GM12878 (cell line): ENCODE measurements around the gene ATP6V0A1. TPM values are rescaled to one million over a fixed set of nuclear protein-coding genes. Genes with fewer than 3 reads are reported as not detected.

Experiments
- ATAC-seq: fragments of 200-7000 bp; cut with Tn5 transposase; 3 replicates; pipeline ENCODE4 v1.9.1; 2020; ENCODE audit warnings: mild to moderate bottlenecking, moderate library complexity
- BruUV-seq: library from RNA; stranded (reverse); fragments of 400-500 nt; replicated peaks from 2 replicates; lab custom pipeline; 2021; lab: Mats Ljungman, UMichigan
- CTCF ChIA-PET: fragments of 300-600 bp; sonication (Branson Sonifier 250); formaldehyde crosslinking; extraction: SDS; loops from one replicate; lab custom pipeline; 2021; ENCODE audit warnings: inconsistent platforms; lab: Yijun Ruan, JAX
- POLR2A ChIA-PET: fragments of 350-600 bp; formaldehyde crosslinking; extraction: SDS; loops from one replicate; lab custom pipeline; 2021; ENCODE audit warnings: inconsistent platforms; lab: Charles Lee
- RAD21 ChIA-PET: fragments of 300-600 bp; sonication (Branson Sonifier 250); formaldehyde crosslinking; loops from one replicate; lab custom pipeline; 2023; ENCODE audit warnings: antibody characterized with exemption; ENCODE audit not compliant: unreplicated experiment; lab: Charles Lee
- SMC1A ChIA-PET: fragments of 300-600 bp; sonication (Branson Sonifier 250); formaldehyde crosslinking; loops from one replicate; lab custom pipeline; 2023; ENCODE audit not compliant: unreplicated experiment, uncharacterized antibody; lab: Charles Lee
- DNase-seq: peaks from one replicate; pipeline ENCODE4 v3.0.0-alpha.2; 2011; ENCODE audit warnings: low read depth, low spot score
- FAIRE-seq: peaks from 3 replicates; lab custom pipeline; 2011; peaks lifted over from hg19 to GRCh38; lab: Jason Lieb, UNC
- H2AFZ ChIP-seq: 2 replicates; pipeline ENCODE4 v1.6.0; 2011; ENCODE audit warnings: low read depth, low read length, control low read depth; ENCODE audit not compliant: control insufficient read depth
- H3K27ac ChIP-seq: 2 replicates; pipeline ENCODE4 v1.5.1; 2011; ENCODE audit warnings: control low read depth; ENCODE audit not compliant: control insufficient read depth, insufficient read depth
- H3K27me3 ChIP-seq, 2 experiments: replicated peaks in 1 of 2; 2 replicates each; pipeline versions ENCODE4 v1.6.0 to v1.6.1; 2011; ENCODE audit warnings: low read length in 1 of 2; ENCODE audit not compliant: control insufficient read depth in 2 of 2, insufficient read depth in 2 of 2
- H3K36me3 ChIP-seq, 2 experiments: 2 replicates each; pipeline ENCODE4 v1.5.1; 2011; ENCODE audit warnings: low read length in 1 of 2; ENCODE audit not compliant: control insufficient read depth in 2 of 2, insufficient read depth in 2 of 2
- H3K4me1 ChIP-seq: 2 replicates; pipeline ENCODE4 v1.6.1; 2011; ENCODE audit warnings: mild to moderate bottlenecking, low read length, moderate library complexity, mixed read lengths; ENCODE audit not compliant: control insufficient read depth, insufficient read depth
- H3K4me2 ChIP-seq: 2 replicates; pipeline ENCODE4 v1.6.0; 2011; ENCODE audit warnings: control low read depth; ENCODE audit not compliant: control insufficient read depth, insufficient read depth
- H3K4me3 ChIP-seq: fragments of 200-600 bp; sonication (generic); 2 replicates; pipeline ENCODE4 v1.5.1; 2016
- H3K79me2 ChIP-seq: 2 replicates; pipeline ENCODE4 v1.6.0; 2011; ENCODE audit warnings: low read length; ENCODE audit not compliant: control insufficient read depth, insufficient read depth
- H3K9ac ChIP-seq: 2 replicates; pipeline ENCODE4 v1.8.0; 2011; ENCODE audit warnings: low read length, control low read depth, mixed read lengths; ENCODE audit not compliant: control insufficient read depth, insufficient read depth
- H3K9me3 ChIP-seq: replicated peaks from 3 replicates; pipeline ENCODE4 v1.5.1; 2011; ENCODE audit warnings: mild to moderate bottlenecking, low read length; ENCODE audit not compliant: control insufficient read depth, insufficient read depth
- H4K20me1 ChIP-seq: 2 replicates; pipeline ENCODE4 v1.6.0; 2011; ENCODE audit not compliant: control insufficient read depth, insufficient read depth
- BCLAF1 ChIP-seq: fragments of 450-650 bp; IDR thresholded peaks from 2 replicates; pipeline ENCODE4 v1.6.1; 2017; ENCODE audit warnings: antibody characterized with exemption, mild to moderate bottlenecking, moderate library complexity
- CBFB ChIP-seq: IDR thresholded peaks from 2 replicates; pipeline ENCODE4 v1.6.1; 2016; ENCODE audit warnings: antibody characterized with exemption, low read depth
- GATAD2B ChIP-seq: fragments of 450-650 bp; conservative IDR thresholded peaks from 2 replicates; pipeline ENCODE4 v1.6.1; 2017; ENCODE audit warnings: low read depth, mild to moderate bottlenecking, moderate library complexity
- IRF4 ChIP-seq: IDR thresholded peaks from 2 replicates; pipeline ENCODE4 v1.6.1; 2011; ENCODE audit warnings: low read depth, low read length
- RBBP5 ChIP-seq: fragments of 200-600 bp; sonication (generic); conservative IDR thresholded peaks from 2 replicates; pipeline ENCODE4 v1.6.1; 2016
- TBL1XR1 ChIP-seq: IDR thresholded peaks from 2 replicates; pipeline ENCODE4 v1.6.1; 2012; ENCODE audit warnings: low read depth, low read length, improper control_type of control experiment
- ZBTB33 ChIP-seq: fragments of 450-650 bp; IDR thresholded peaks from 2 replicates; pipeline ENCODE4 v1.6.1; 2017; ENCODE audit warnings: mild to moderate bottlenecking
- ZNF274 ChIP-seq: IDR thresholded peaks from one replicate; pipeline ENCODE4 v1.8.0; 2011; ENCODE audit not compliant: insufficient read length, insufficient read depth
- WGBS: methylation state at CpG from one replicate; pipeline ENCODE4 v1.1.6; 2016; ENCODE audit warnings: low lambda C conversion rate; ENCODE audit not compliant: insufficient replicate concordance, insufficient coverage; ENCODE audit errors: missing lambda C conversion rate; 5-methylcytosine and 5-hydroxymethylcytosine counted together
- in situ Hi-C: fragments of 300-500 bp; cut with MboI; formaldehyde crosslinking; loops from 9 replicates; pipeline ENCODE4 v1.14.3; 2018; ENCODE audit warnings: mixed read lengths
- intact Hi-C: fragments of 100-400 bp; cut with micrococcal nuclease; formaldehyde crosslinking; loops from one replicate; pipeline ENCODE4 v1.14.2; 2022; ENCODE audit not compliant: unreplicated experiment
- polyA plus RNA-seq, 11 experiments: library from polyadenylated mRNA; depleted of rRNA in 4 of 11; unstranded in 6 of 11; stranded (reverse) in 5 of 11; fragments of >200 nt; fragmentation: Nextera tagmentation in 4 of 11; fragmentation: Illumina TruSeq in 1 of 11; extraction: Ambion mirVana in 4 of 11; extraction: Trizol in 1 of 11; gene quantifications; 1 replicate in 1 of 11; 2 replicates in 10 of 11; pipeline versions ENCODE4 v1.2.1 to v1.2.3, GENCODE V29; 2011 to 2016; ENCODE audit warnings: inconsistent platforms in 2 of 11, missing spikeins in 2 of 11, low read depth in 1 of 11
- total RNA-seq, 4 experiments: library from RNA; depleted of rRNA in 3 of 4; stranded (reverse); fragments of >200 nt in 3 of 4; fragmentation: Illumina TruSeq in 1 of 4; extraction: Trizol in 1 of 4; gene quantifications; 2 replicates each; pipeline versions ENCODE4 v1.2.1 to v1.2.3, GENCODE V29; 2013 to 2021
- TF ChIP-seq, protein P1 (sequence below): IDR thresholded peaks from 2 replicates; pipeline ENCODE4 v1.6.1; 2011; ENCODE audit warnings: borderline replicate concordance, low read depth, mild to moderate bottlenecking, moderate library complexity, low read length; ENCODE audit not compliant: insufficient read depth, poor library complexity, severe bottlenecking

The ATP6V0A1 gene
- total and polyA plus RNA-seq, 10 of the 15 experiments (the other 5 are each of a cell fraction or from before 2014, with no cell fraction given) = 3.0 to 76.6 (median 30.9) TPM

DNA sequence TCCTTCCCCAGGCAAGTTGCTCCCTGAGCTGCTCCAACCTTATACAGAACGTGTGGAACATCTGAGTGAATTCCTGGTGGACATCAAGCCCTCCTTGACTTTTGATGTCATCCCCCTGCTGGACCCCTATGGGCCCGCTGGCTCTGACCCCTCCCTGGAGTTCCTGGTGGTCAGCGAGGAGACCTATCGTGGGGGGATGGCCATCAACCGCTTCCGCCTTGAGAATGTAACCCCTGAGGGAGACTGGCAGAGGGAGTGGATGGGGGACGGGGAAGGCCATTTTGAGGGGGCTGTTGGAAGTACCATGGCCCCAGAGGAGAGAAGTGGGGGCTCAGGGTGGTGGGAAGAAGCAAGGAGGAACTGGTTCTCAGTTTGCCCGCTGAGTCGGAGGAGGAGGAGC, 105.3 kb downstream of the ATP6V0A1 start:
- no peak overlapping the region for H2AFZ ChIP-seq
- peak overlapping the region; percentile 76 for H3K4me3 ChIP-seq
- TF ChIP-seq, protein P1, sequence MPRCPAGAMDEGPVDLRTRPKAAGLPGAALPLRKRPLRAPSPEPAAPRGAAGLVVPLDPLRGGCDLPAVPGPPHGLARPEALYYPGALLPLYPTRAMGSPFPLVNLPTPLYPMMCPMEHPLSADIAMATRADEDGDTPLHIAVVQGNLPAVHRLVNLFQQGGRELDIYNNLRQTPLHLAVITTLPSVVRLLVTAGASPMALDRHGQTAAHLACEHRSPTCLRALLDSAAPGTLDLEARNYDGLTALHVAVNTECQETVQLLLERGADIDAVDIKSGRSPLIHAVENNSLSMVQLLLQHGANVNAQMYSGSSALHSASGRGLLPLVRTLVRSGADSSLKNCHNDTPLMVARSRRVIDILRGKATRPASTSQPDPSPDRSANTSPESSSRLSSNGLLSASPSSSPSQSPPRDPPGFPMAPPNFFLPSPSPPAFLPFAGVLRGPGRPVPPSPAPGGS = no peak
- no peak for TF ChIP-seq ZNF274
- in situ Hi-C loops (no loop called here), intact Hi-C loops (no loop called here)
- peaks cover 24% of the 10 kb centered on the region for H3K4me1 ChIP-seq
- RAD21 ChIA-PET = interaction anchor here (0.8 to 1.4 kb wide), 3 partner anchors 9 to 117 kb away, joined by 3 read pairs; partner anchors contain the start of gene CCR10
- H3K9ac ChIP-seq = peak overlapping the region; percentile 98; the same call in 1 of the 2 replicates
- no peaks in the 10 kb centered on the region for H3K9me3 ChIP-seq
- no peaks in the 10 kb centered on the region for H4K20me1 ChIP-seq
- ATAC-seq = no peak
- peak overlapping the region; percentile 100 for H3K4me2 ChIP-seq
- H3K27ac ChIP-seq = peak overlapping the region; percentile 93; the same call in 1 of the 2 replicates
- H3K27me3 ChIP-seq = no peaks in the 10 kb centered on the region
- H3K79me2 ChIP-seq = peaks cover 50% of the 10 kb centered on the region
- CTCF ChIA-PET = interaction anchor here (1.3 to 1.4 kb wide), 2 partner anchors 14 to 15 kb away, joined by 5 to 6 read pairs; partner anchors contain the start of gene PSMC3IP
- POLR2A ChIA-PET = interaction anchor here (1.9 kb wide), 1 partner anchor 112 kb away, joined by 4 read pairs; the partner anchor contains the start of gene PLEKHH3
- no TSS peak for BruUV-seq
- WGBS = 72% methylated on average over 9 of the region's 9 CpGs
- peaks cover 19% of the 10 kb centered on the region in 2 experiments; a peak in 3 of 4 replicates for H3K36me3 ChIP-seq
- SMC1A ChIA-PET = no interaction called here
- no peak for FAIRE-seq
- DNase-seq = no peak

GRCh38 chr17:42564815-42565522, 106.3 kb downstream of the ATP6V0A1 start:
- H3K36me3 ChIP-seq = peaks cover 20 to 29% of the 10 kb centered on the region in 2 experiments; a peak in 3 of 4 replicates
- CTCF ChIA-PET = no interaction called here
- H3K4me1 ChIP-seq = peaks cover 24% of the 10 kb centered on the region
- POLR2A ChIA-PET = interaction anchor here (0.7 to 1.9 kb wide), 2 partner anchors 111 to 371 kb away, joined by 4 read pairs; partner anchors contain the start of gene PLEKHH3
- no peak overlapping the region for H3K4me2 ChIP-seq
- ATAC-seq (no peak), DNase-seq (no peak), FAIRE-seq (no peak)
- H3K27me3 ChIP-seq = no peaks in the 10 kb centered on the region
- no peaks in the 10 kb centered on the region for H3K9me3 ChIP-seq
- intact Hi-C loops (no loop called here), in situ Hi-C loops (no loop called here)
- no peak overlapping the region for H3K9ac ChIP-seq
- no peak overlapping the region for H2AFZ ChIP-seq
- BruUV-seq = no TSS peak
- RAD21 ChIA-PET = interaction anchor here (0.8 to 1.4 kb wide), 3 partner anchors 10 to 116 kb away, joined by 3 read pairs; partner anchors contain the start of gene CCR10
- 87% methylated on average over 13 of the region's 15 CpGs for WGBS
- H3K79me2 ChIP-seq = peaks cover 50% of the 10 kb centered on the region
- H3K27ac ChIP-seq = no peak overlapping the region
- H4K20me1 ChIP-seq = no peaks in the 10 kb centered on the region
- SMC1A ChIA-PET = interaction anchor here (1.0 to 1.2 kb wide), 2 partner anchors 14 to 44 kb away, joined by 3 to 4 read pairs; partner anchors contain the start of genes RETREG3 and TUBG1
- H3K4me3 ChIP-seq = no peak overlapping the region
- no peak for TF ChIP-seq BCLAF1
- TF ChIP-seq CBFB = no peak
- no peak for TF ChIP-seq RBBP5
- TF ChIP-seq ZBTB33 = no peak
- no peak for TF ChIP-seq TBL1XR1
- no peak for TF ChIP-seq GATAD2B
- no peak for TF ChIP-seq IRF4
